Measurements from ENCODE around the gene PRR5L.

- TF ChIP-seq, protein P1, sequence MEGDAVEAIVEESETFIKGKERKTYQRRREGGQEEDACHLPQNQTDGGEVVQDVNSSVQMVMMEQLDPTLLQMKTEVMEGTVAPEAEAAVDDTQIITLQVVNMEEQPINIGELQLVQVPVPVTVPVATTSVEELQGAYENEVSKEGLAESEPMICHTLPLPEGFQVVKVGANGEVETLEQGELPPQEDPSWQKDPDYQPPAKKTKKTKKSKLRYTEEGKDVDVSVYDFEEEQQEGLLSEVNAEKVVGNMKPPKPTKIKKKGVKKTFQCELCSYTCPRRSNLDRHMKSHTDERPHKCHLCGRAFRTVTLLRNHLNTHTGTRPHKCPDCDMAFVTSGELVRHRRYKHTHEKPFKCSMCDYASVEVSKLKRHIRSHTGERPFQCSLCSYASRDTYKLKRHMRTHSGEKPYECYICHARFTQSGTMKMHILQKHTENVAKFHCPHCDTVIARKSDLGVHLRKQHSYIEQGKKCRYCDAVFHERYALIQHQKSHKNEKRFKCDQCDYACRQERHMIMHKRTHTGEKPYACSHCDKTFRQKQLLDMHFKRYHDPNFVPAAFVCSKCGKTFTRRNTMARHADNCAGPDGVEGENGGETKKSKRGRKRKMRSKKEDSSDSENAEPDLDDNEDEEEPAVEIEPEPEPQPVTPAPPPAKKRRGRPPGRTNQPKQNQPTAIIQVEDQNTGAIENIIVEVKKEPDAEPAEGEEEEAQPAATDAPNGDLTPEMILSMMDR (IDR thresholded peaks at IDR 0.05; ENCODE audit: low read depth, low read length) = no peak
- TF ChIP-seq EZH2phosphoT487 (IDR thresholded peaks at IDR 0.05; ENCODE audit: low read depth) = no peak
These were observed 211.9 kb downstream of the PRR5L start for GRCh38 chr11:36507824-36508489.
